Adrenal gland (tissue), 12 donors: ENCODE data around the gene MCOLN1. TPM values are rescaled to one million over a fixed set of nuclear protein-coding genes. Genes with fewer than 3 reads are reported as not detected.

Source experiments
- DNase-seq, 7 donors: peaks; one replicate each; pipeline ENCODE4 v3.0.0-alpha.2; 2019 to 2020
- H3K27ac ChIP-seq, 5 donors: fragments of 200-600 bp; sonication (generic) in 4 of 5; 1 replicate in 3 of 5; 2 replicates in 2 of 5; pipeline versions ENCODE4 v1.5.1 to v1.8.0; 2016 to 2020; ENCODE audit warnings: mild to moderate bottlenecking in 1 of 5
- H3K27me3 ChIP-seq: fragments of 200-600 bp; 2 replicates; pipeline ENCODE4 v1.8.0; 2021
- H3K36me3 ChIP-seq, 2 donors: fragments of 200-600 bp; replicated peaks in 1 of 2; 1 replicate in 1 of 2; 2 replicates in 1 of 2; pipeline versions ENCODE4 v1.5.1 to v1.8.0; 2018 to 2022
- H3K4me1 ChIP-seq, 2 donors: fragments of 200-600 bp; replicated peaks in 1 of 2; 1 replicate in 1 of 2; 2 replicates in 1 of 2; pipeline versions ENCODE4 v1.5.1 to v1.8.0; 2018 to 2021
- H3K4me3 ChIP-seq, 4 donors: fragments of 200-600 bp; sonication (generic) in 3 of 4; one replicate each; pipeline ENCODE4 v1.5.1; 2016 to 2018
- H3K9me3 ChIP-seq, 3 donors: fragments of 200-600 bp; sonication (generic) in 1 of 3; replicated peaks in 1 of 3; 1 replicate in 2 of 3; 2 replicates in 1 of 3; pipeline versions ENCODE4 v1.5.1 to v1.8.0; 2016 to 2021
- CTCF ChIP-seq, 6 experiments: fragments of 450-650 bp in 4 of 6; fragments of 200-600 bp in 2 of 6; sonication (generic) in 1 of 6; IDR thresholded peaks; 1 replicate in 5 of 6; 2 replicates in 1 of 6; pipeline versions ENCODE4 v1.5.1 to v1.8.0; 2016 to 2021; ENCODE audit warnings: antibody characterized with exemption in 6 of 6, mild to moderate bottlenecking in 2 of 6, moderate library complexity in 1 of 6
- POLR2A ChIP-seq, 2 donors: fragments of 450-650 bp; IDR thresholded peaks; one replicate each; pipeline ENCODE4 v1.6.1; 2017; ENCODE audit warnings: antibody characterized with exemption in 2 of 2, mild to moderate bottlenecking in 2 of 2, moderate library complexity in 1 of 2
- WGBS, 4 donors: extraction: QIAGEN DNeasy Blood & Tissue Kit in 2 of 4; methylation state at CpG; one replicate each; pipeline versions ENCODE4 v1.1.5 to v1.1.7; 2013 to 2017; 5-methylcytosine and 5-hydroxymethylcytosine counted together
- intact Hi-C, 2 donors: fragments of 100-400 bp; cut with DNase I; formaldehyde crosslinking; loops; one replicate each; pipeline versions ENCODE4 v1.14.1 to v1.15.0; 2022 to 2023
- polyA plus RNA-seq, 3 donors: library from polyadenylated mRNA; stranded (reverse); fragments of 200-250 nt in 2 of 3; fragments of 350-450 nt in 1 of 3; fragmentation: Illumina TruSeq in 1 of 3; extraction: RNeasy Lipid Tissue Mini Kit (QIAGEN cat#74804) in 1 of 3; gene quantifications; one replicate each; pipeline ENCODE4 v1.2.3, GENCODE V29; 2013 to 2014
- total RNA-seq, 9 donors: library from RNA; depleted of rRNA in 4 of 9; stranded (reverse); fragments of >200 nt in 4 of 9; fragments of 120-200 nt in 1 of 9; fragmentation: NEBNext Ultra II Directional in 1 of 9; extraction: Animal tissue kit (Norgen Biotek cat#: 25700) in 1 of 9; gene quantifications; one replicate each; pipeline versions ENCODE4 v1.1.0 to v1.2.4, GENCODE V29; 2013 to 2023
- donor health status: healthy with polysubstance abuse.
- donor health status: Bipolar disorder and iron deficiency.
- donor health status: DM: yes; HTN: yes; CAD: no.
- donor health status: DM: no; HTN: no; CAD: no.
- donor health status: DM: no; HTN: no; CAD: no.
- donor health status: DM: yes; HTN: yes; CAD: no.

MCOLN1 gene
- total and polyA plus RNA-seq, 12 donors, result 6.0 to 212 (median 57.1) TPM

- no peak for TF ChIP-seq POLR2A (IDR thresholded peaks at IDR 0.05)
- TF ChIP-seq CTCF (IDR thresholded peaks at IDR 0.05), result no peak
- WGBS, 4 donors, result 44 to 54% (median 49%) methylated on average over 2 of the region's 2 CpGs
- no peaks in the 10 kb centered on the region for H3K27me3 ChIP-seq
- H3K36me3 ChIP-seq, result no peaks in the 10 kb centered on the region
- H3K9me3 ChIP-seq, result no peaks in the 10 kb centered on the region
- no peak overlapping the region for H3K4me3 ChIP-seq
- H3K27ac ChIP-seq, result no peak overlapping the region
- H3K4me1 ChIP-seq, result peaks cover 6 to 17% of the 10 kb centered on the region in 2 donors
- intact Hi-C loops, result no loop called here
- no peak for DNase-seq
Measured at GRCh38 chr19:7502552-7502951, 19.9 kb upstream of the MCOLN1 start.

- no peak for DNase-seq
- Histone ChIP-seq H3K4me3 (no peak overlapping the region), H3K9me3 (no peaks in the 10 kb centered on the region), H3K4me1 (peaks cover 11 to 21% of the 10 kb centered on the region in 2 donors), H3K27me3 (no peaks in the 10 kb centered on the region), H3K27ac (no peak overlapping the region), H3K36me3 (no peaks in the 10 kb centered on the region)
- intact Hi-C loops, result no loop called here
- no peak for TF ChIP-seq CTCF (IDR thresholded peaks at IDR 0.05)
- TF ChIP-seq POLR2A (IDR thresholded peaks at IDR 0.05), result no peak
- WGBS, 4 donors, result 84 to 95% (median 94%) methylated on average over 5 to 6 of the region's 6 CpGs
Measured at GRCh38 chr19:7504684-7505083, 17.7 kb upstream of the MCOLN1 start.

GRCh38 chr19:7505288-7505681, 17.1 kb upstream of the MCOLN1 start:
- no peak for TF ChIP-seq POLR2A (IDR thresholded peaks at IDR 0.05)
- no peak for TF ChIP-seq CTCF (IDR thresholded peaks at IDR 0.05)
- peak overlapping the region in 1 of 5 donors; percentile 74 for H3K27ac ChIP-seq
- 53 to 61% (median 57%) methylated on average over 14 to 19 of the region's 19 CpGs for WGBS, 4 donors
- intact Hi-C loops, result no loop called here
- H3K27me3 ChIP-seq, result no peaks in the 10 kb centered on the region
- no peak for DNase-seq
- H3K36me3 ChIP-seq, result no peaks in the 10 kb centered on the region
- peak overlapping the region in 1 of 4 donors; percentile 45 for H3K4me3 ChIP-seq
- peaks cover 11 to 21% of the 10 kb centered on the region in 2 donors for H3K4me1 ChIP-seq
- H3K9me3 ChIP-seq, result no peaks in the 10 kb centered on the region

- Histone ChIP-seq H3K27me3 (no peaks in the 10 kb centered on the region), H3K4me3 (peak overlapping the region in 2 of 4 donors; percentile 12 to 45), H3K36me3 (no peaks in the 10 kb centered on the region), H3K4me1 (peaks cover 11 to 17% of the 10 kb centered on the region in 2 donors), H3K9me3 (no peaks in the 10 kb centered on the region), H3K27ac (peak overlapping the region in 3 of 5 donors; percentile 5 to 74 (median 44))
- intact Hi-C loops, result no loop called here
- WGBS, 4 donors, result 3 to 17% (median 5%) methylated on average over 2 to 33 of the region's 33 CpGs
- DNase-seq, result peak in 5 of 7 donors; percentile 63 to 76 (median 64)
- TF ChIP-seq CTCF (IDR thresholded peaks at IDR 0.05), result no peak
- no peak for TF ChIP-seq POLR2A (IDR thresholded peaks at IDR 0.05)
Measured at GRCh38 chr19:7505682-7506384, 16.6 kb upstream of the MCOLN1 start.
